Measurements from ENCODE around the gene HOXB4. TPM values are rescaled to one million over a fixed set of nuclear protein-coding genes. Genes with fewer than 3 reads are reported as not detected.

The HOXB4 gene
- total and polyA plus RNA-seq, 2 donors (not counting 1 experiment from before 2014, with no cell fraction given): 3.8 to 8.9 TPM

GRCh38 chr17:48617471-48618255 is 39.5 kb upstream of the HOXB4 start:
- Histone ChIP-seq H3K4me3 (replicated peaks in 1 of 4; ENCODE audit: control extremely low read depth in 1 of 4, insufficient read depth in 1 of 4, low read depth in 3 of 4, low read length in 4 of 4) (peak overlapping the region in 3 of 4 experiments; percentile 1 to 30 (median 24)), H3K4me2 (ENCODE audit: extremely low read depth, insufficient read depth, low read length) (peak overlapping the region; percentile 58)

GRCh38 chr17:48616717-48617470 is 38.7 kb upstream of the HOXB4 start:
- H3K4me3 ChIP-seq (replicated peaks in 1 of 4; ENCODE audit: control extremely low read depth in 1 of 4, insufficient read depth in 1 of 4, low read depth in 3 of 4, low read length in 4 of 4): peak overlapping the region in 2 of 4 experiments; percentile 24 to 30
- H4K20me1 ChIP-seq (ENCODE audit: control insufficient read depth, extremely low read depth, insufficient read depth, low read length): no peaks in the 10 kb centered on the region
- no peak for DNase-seq (ENCODE audit: low read depth in 2 of 2)
- no peak overlapping the region for H2AFZ ChIP-seq (ENCODE audit: low read length)
- no peak overlapping the region for H3K27ac ChIP-seq (ENCODE audit: insufficient read depth, low read length)
- H3K9ac ChIP-seq (ENCODE audit: insufficient read depth, low read length): no peak overlapping the region
- TF ChIP-seq CTCF (conservative IDR thresholded peaks at IDR 0.05 in 1 of 2, IDR thresholded peaks at IDR 0.05 in 1 of 2; ENCODE audit: low read depth in 1 of 2, low read length in 2 of 2): no peak
- H3K4me1 ChIP-seq (ENCODE audit: control insufficient read depth, extremely low read depth, insufficient read depth, low read length): no peaks in the 10 kb centered on the region
- H3K9me3 ChIP-seq (ENCODE audit: control insufficient read depth, insufficient read depth, low read depth, low read length): no peaks in the 10 kb centered on the region
- peaks cover 76% of the 10 kb centered on the region for H3K27me3 ChIP-seq (ENCODE audit: control insufficient read depth, insufficient read depth, low read length)
- peaks cover 6% of the 10 kb centered on the region for H3K79me2 ChIP-seq (ENCODE audit: control insufficient read depth, insufficient read depth, low read length)
- H3K4me2 ChIP-seq (ENCODE audit: extremely low read depth, insufficient read depth, low read length): peak overlapping the region; percentile 58
- H3K36me3 ChIP-seq (ENCODE audit: control insufficient read depth, insufficient read depth, low read length): no peaks in the 10 kb centered on the region

More at GRCh38 chr17:48617471-48618255, 39.5 kb upstream of the HOXB4 start:
- H3K9me3 ChIP-seq (ENCODE audit: control insufficient read depth, insufficient read depth, low read depth, low read length): no peaks in the 10 kb centered on the region
- no peaks in the 10 kb centered on the region for H4K20me1 ChIP-seq (ENCODE audit: control insufficient read depth, extremely low read depth, insufficient read depth, low read length)
- H3K9ac ChIP-seq (ENCODE audit: insufficient read depth, low read length): no peak overlapping the region
- H3K4me1 ChIP-seq (ENCODE audit: control insufficient read depth, extremely low read depth, insufficient read depth, low read length): no peaks in the 10 kb centered on the region
- H2AFZ ChIP-seq (ENCODE audit: low read length): no peak overlapping the region
- H3K27me3 ChIP-seq (ENCODE audit: control insufficient read depth, insufficient read depth, low read length): peaks cover 83% of the 10 kb centered on the region
- peaks cover 2% of the 10 kb centered on the region for H3K79me2 ChIP-seq (ENCODE audit: control insufficient read depth, insufficient read depth, low read length)
- TF ChIP-seq EZH2 (IDR thresholded peaks at IDR 0.05; ENCODE audit: low read length, missing control alignments): peak; percentile 96
- no peak for TF ChIP-seq CTCF (conservative IDR thresholded peaks at IDR 0.05 in 1 of 2, IDR thresholded peaks at IDR 0.05 in 1 of 2; ENCODE audit: low read depth in 1 of 2, low read length in 2 of 2)
- H3K36me3 ChIP-seq (ENCODE audit: control insufficient read depth, insufficient read depth, low read length): no peaks in the 10 kb centered on the region
- DNase-seq (ENCODE audit: low read depth in 2 of 2): no peak
- H3K27ac ChIP-seq (ENCODE audit: insufficient read depth, low read length): no peak overlapping the region

- Histone ChIP-seq H3K4me2 (ENCODE audit: extremely low read depth, insufficient read depth, low read length) (no peak overlapping the region), H3K4me1 (ENCODE audit: control insufficient read depth, extremely low read depth, insufficient read depth, low read length) (peaks cover 4% of the 10 kb centered on the region)
- no peak for DNase-seq (ENCODE audit: low read depth in 2 of 2)
These were observed 38.0 kb upstream of the HOXB4 start for GRCh38 chr17:48615963-48616716.

More at GRCh38 chr17:48615963-48616716, 38.0 kb upstream of the HOXB4 start:
- peaks cover 68% of the 10 kb centered on the region for H3K27me3 ChIP-seq (ENCODE audit: control insufficient read depth, insufficient read depth, low read length)
- H3K9ac ChIP-seq (ENCODE audit: insufficient read depth, low read length): no peak overlapping the region
- H3K27ac ChIP-seq (ENCODE audit: insufficient read depth, low read length): no peak overlapping the region
- no peak overlapping the region for H2AFZ ChIP-seq (ENCODE audit: low read length)
- H3K36me3 ChIP-seq (ENCODE audit: control insufficient read depth, insufficient read depth, low read length): no peaks in the 10 kb centered on the region
- no peaks in the 10 kb centered on the region for H4K20me1 ChIP-seq (ENCODE audit: control insufficient read depth, extremely low read depth, insufficient read depth, low read length)
- no peak overlapping the region for H3K4me3 ChIP-seq (replicated peaks in 1 of 4; ENCODE audit: control extremely low read depth in 1 of 4, insufficient read depth in 1 of 4, low read depth in 3 of 4, low read length in 4 of 4)
- peaks cover 9% of the 10 kb centered on the region for H3K79me2 ChIP-seq (ENCODE audit: control insufficient read depth, insufficient read depth, low read length)
- H3K9me3 ChIP-seq (ENCODE audit: control insufficient read depth, insufficient read depth, low read depth, low read length): no peaks in the 10 kb centered on the region
- TF ChIP-seq EZH2 (IDR thresholded peaks at IDR 0.05; ENCODE audit: low read length, missing control alignments) (peak; percentile 19), CTCF (conservative IDR thresholded peaks at IDR 0.05 in 1 of 2, IDR thresholded peaks at IDR 0.05 in 1 of 2; ENCODE audit: low read depth in 1 of 2, low read length in 2 of 2) (no peak)
